ENCODE data around the gene ALDH4A1.

Gene ALDH4A1

DNA sequence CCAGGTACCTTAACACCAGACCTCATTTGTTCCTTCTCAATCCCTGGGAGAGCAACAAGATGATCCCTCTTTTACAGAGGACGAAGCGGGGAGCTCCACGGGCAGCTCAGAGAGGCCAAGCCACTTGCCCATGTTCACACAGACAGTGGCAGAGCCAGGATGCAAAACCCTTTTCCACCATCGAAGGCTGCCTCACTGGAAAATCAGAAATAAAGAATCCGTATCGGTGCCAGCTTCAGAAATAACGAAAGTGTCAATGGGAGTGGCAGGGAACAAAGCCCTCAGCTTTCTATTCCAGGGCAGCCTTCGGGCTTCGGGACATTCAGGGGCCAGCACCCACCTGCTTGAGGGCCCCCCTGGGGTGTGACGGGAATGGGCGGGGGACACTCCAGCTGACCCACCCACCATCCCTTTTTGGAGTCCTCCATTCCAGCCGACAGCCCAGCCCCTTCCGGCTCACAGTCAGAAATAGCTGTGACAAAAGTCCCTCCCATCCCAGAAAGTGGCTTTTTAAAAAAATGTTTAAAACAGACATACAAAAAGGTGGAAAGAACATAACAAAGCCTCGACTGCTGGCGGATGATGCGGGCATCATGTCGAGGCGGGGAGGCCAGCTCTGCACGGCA, 48.2 kb upstream of the ALDH4A1 start:
- Histone ChIP-seq H3K27ac (ENCODE audit: low read length) (peak overlapping the region; percentile 94; the same call in 1 of the 2 replicates), H2AFZ (ENCODE audit: low read length) (peak overlapping the region; percentile 15; the same call in 1 of the 2 replicates), H3K4me3 (ENCODE audit: low read length) (peak overlapping the region; percentile 51), H4K20me1 (ENCODE audit: insufficient read depth, low read length) (no peaks in the 10 kb centered on the region), H3K27me3 (replicated peaks; ENCODE audit: insufficient read depth, low read length) (no peaks in the 10 kb centered on the region), H3K9me3 (replicated peaks; ENCODE audit: insufficient read depth, low read length) (no peaks in the 10 kb centered on the region), H3K79me2 (ENCODE audit: low read length) (peaks cover 92% of the 10 kb centered on the region), H3K9me2 (replicated peaks; ENCODE audit: insufficient read depth, low read length) (no peaks in the 10 kb centered on the region), H3K36me3 (replicated peaks; ENCODE audit: insufficient read depth, low read length) (no peaks in the 10 kb centered on the region), H3K9ac (ENCODE audit: low read length) (peak overlapping the region; percentile 71), H3F3A (ENCODE audit: insufficient read depth, low read length) (peaks cover 22% of the 10 kb centered on the region; the same call in 1 of the 2 replicates), H3K4me1 (ENCODE audit: low read length) (peaks cover 48% of the 10 kb centered on the region), H3K4me2 (ENCODE audit: low read depth, low read length) (peak overlapping the region; percentile 82)
- no peak for TF ChIP-seq EZH2 (optimal IDR thresholded peaks at IDR 0.05; ENCODE audit: low read depth, low read length)
- DNase-seq: no peak

DNA sequence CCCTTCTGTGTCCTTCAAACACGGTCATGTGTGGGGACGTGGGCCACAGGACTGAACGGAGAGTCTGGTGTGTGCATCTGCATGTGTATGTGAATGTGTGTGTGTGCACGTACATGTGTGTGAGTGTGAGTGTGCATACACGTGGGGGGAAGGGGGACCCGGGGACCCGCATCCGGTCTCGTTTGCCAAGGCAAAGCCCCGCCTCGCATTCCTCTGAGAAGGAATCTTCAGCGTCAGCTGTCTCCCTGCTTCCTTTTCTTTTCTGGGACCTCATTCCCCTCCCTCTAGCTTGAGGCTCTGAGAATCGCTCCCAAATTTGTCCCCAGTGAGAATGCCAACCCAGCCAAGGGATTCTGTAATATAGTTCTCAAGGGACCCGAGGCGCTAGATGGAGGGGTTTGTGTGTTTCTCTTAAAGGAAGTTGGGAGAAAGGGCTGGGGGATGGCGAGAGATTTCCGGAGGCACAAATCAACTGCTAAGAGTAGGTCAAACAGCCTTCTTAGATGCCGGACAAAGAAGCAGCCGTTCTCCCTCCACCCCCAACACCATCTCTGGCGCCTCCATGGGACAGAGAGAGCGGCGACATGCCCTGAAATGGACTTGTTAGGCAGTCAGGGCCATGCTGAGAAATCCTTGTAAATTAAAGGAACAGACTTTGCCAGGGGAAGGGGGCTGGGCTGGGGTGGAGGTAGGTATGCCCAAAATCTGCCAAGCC, 47.5 kb upstream of the ALDH4A1 start:
- peak overlapping the region; percentile 82 for H3K4me2 ChIP-seq (ENCODE audit: low read depth, low read length)

DNA sequence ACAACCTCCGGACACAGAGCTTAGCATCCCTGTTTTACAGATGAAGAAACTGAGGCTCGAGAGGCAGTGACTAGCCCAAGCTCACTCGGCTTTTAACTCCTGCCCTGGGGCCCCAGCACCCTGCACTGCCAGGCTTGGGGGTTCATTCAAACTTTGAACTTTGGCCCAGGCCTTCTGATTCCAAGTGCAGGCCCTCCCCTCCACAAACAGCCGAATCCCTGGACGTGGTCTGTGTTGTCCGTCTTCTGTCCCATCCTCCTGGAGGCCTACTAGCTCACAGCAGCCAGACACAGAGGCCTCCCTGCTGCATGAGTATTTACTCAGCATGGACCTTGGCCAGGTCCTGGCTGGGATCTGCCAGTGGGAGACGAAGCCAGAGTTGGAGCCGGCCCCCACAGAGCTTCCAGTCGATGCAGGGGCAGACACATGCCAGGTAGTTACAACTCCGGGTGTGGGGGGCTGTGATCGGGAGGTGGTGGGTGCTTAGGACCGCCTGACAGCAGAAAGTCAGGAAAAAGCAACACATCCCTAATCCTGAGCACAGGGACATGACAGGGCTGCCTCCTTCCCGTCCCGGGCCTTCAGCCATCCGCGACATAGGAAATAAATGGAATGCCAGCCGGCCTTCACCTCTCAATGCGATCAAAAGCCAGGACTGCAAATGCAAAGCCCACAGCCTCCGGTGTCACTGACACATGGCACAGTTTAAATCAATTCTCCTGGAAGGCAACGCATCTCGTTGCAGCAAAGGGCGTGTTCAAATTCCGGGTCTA, 46.7 kb upstream of the ALDH4A1 start:
- Histone ChIP-seq H3K79me2 (ENCODE audit: low read length) (peaks cover 92% of the 10 kb centered on the region), H3K9me2 (replicated peaks; ENCODE audit: insufficient read depth, low read length) (no peaks in the 10 kb centered on the region), H4K20me1 (ENCODE audit: insufficient read depth, low read length) (no peaks in the 10 kb centered on the region), H3K4me2 (ENCODE audit: low read depth, low read length) (no peak overlapping the region), H3K4me3 (ENCODE audit: low read length) (no peak overlapping the region), H3K36me3 (replicated peaks; ENCODE audit: insufficient read depth, low read length) (no peaks in the 10 kb centered on the region), H3K9ac (ENCODE audit: low read length) (no peak overlapping the region), H3F3A (ENCODE audit: insufficient read depth, low read length) (peaks cover 22% of the 10 kb centered on the region; the same call in 1 of the 2 replicates), H2AFZ (ENCODE audit: low read length) (no peak overlapping the region), H3K27ac (ENCODE audit: low read length) (no peak overlapping the region), H3K9me3 (replicated peaks; ENCODE audit: insufficient read depth, low read length) (no peaks in the 10 kb centered on the region), H3K4me1 (ENCODE audit: low read length) (peaks cover 40% of the 10 kb centered on the region), H3K27me3 (replicated peaks; ENCODE audit: insufficient read depth, low read length) (no peaks in the 10 kb centered on the region)
- TF ChIP-seq EZH2 (optimal IDR thresholded peaks at IDR 0.05; ENCODE audit: low read depth, low read length) (no peak), EZH2phosphoT487 (IDR thresholded peaks at IDR 0.05; ENCODE audit: low read length) (no peak)
- TF ChIP-seq, protein P1, sequence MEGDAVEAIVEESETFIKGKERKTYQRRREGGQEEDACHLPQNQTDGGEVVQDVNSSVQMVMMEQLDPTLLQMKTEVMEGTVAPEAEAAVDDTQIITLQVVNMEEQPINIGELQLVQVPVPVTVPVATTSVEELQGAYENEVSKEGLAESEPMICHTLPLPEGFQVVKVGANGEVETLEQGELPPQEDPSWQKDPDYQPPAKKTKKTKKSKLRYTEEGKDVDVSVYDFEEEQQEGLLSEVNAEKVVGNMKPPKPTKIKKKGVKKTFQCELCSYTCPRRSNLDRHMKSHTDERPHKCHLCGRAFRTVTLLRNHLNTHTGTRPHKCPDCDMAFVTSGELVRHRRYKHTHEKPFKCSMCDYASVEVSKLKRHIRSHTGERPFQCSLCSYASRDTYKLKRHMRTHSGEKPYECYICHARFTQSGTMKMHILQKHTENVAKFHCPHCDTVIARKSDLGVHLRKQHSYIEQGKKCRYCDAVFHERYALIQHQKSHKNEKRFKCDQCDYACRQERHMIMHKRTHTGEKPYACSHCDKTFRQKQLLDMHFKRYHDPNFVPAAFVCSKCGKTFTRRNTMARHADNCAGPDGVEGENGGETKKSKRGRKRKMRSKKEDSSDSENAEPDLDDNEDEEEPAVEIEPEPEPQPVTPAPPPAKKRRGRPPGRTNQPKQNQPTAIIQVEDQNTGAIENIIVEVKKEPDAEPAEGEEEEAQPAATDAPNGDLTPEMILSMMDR (IDR thresholded peaks at IDR 0.05; ENCODE audit: low read length): no peak
- DNase-seq: no peak

More for the DNA sequence above, 47.5 kb upstream of the ALDH4A1 start:
- TF ChIP-seq EZH2 (optimal IDR thresholded peaks at IDR 0.05; ENCODE audit: low read depth, low read length) (no peak), EZH2phosphoT487 (IDR thresholded peaks at IDR 0.05; ENCODE audit: low read length) (no peak)
- TF ChIP-seq, protein P1 (IDR thresholded peaks at IDR 0.05; ENCODE audit: low read length): 0 out of 2 replicates have a peak, but pooled peaks have one; percentile 11
- H3K4me1 ChIP-seq (ENCODE audit: low read length): peaks cover 46% of the 10 kb centered on the region
- no peaks in the 10 kb centered on the region for H3K36me3 ChIP-seq (replicated peaks; ENCODE audit: insufficient read depth, low read length)
- no peaks in the 10 kb centered on the region for H4K20me1 ChIP-seq (ENCODE audit: insufficient read depth, low read length)
- H3K4me3 ChIP-seq (ENCODE audit: low read length): peak overlapping the region; percentile 51; the same call in 1 of the 2 replicates
- H3K79me2 ChIP-seq (ENCODE audit: low read length): peaks cover 92% of the 10 kb centered on the region
- peak overlapping the region; percentile 71; the same call in 1 of the 2 replicates for H3K9ac ChIP-seq (ENCODE audit: low read length)
- H2AFZ ChIP-seq (ENCODE audit: low read length): no peak overlapping the region
- no peaks in the 10 kb centered on the region for H3K27me3 ChIP-seq (replicated peaks; ENCODE audit: insufficient read depth, low read length)
- peak overlapping the region; percentile 94; the same call in 1 of the 2 replicates for H3K27ac ChIP-seq (ENCODE audit: low read length)
- H3F3A ChIP-seq (ENCODE audit: insufficient read depth, low read length): peaks cover 22% of the 10 kb centered on the region; the same call in 1 of the 2 replicates
- no peak for DNase-seq
- no peaks in the 10 kb centered on the region for H3K9me2 ChIP-seq (replicated peaks; ENCODE audit: insufficient read depth, low read length)
- no peaks in the 10 kb centered on the region for H3K9me3 ChIP-seq (replicated peaks; ENCODE audit: insufficient read depth, low read length)
